ENCODE data around the gene CTIF.

CTIF gene

GRCh38 chr18:48766487-48766886 is 227.7 kb downstream of the CTIF start:
- no peak for DNase-seq

GRCh38 chr18:48767090-48767690 is 228.4 kb downstream of the CTIF start:
- no peak for DNase-seq

GRCh38 chr18:48769006-48769636 is 230.3 kb downstream of the CTIF start:
- no peak for DNase-seq

- DNase-seq: no peak
Measured at GRCh38 chr18:48770243-48770642, 231.4 kb downstream of the CTIF start.

- DNase-seq: no peak
Measured at GRCh38 chr18:48771641-48772375, 233.0 kb downstream of the CTIF start.

- no peak for DNase-seq
Measured at GRCh38 chr18:48772457-48772856, 233.6 kb downstream of the CTIF start.

GRCh38 chr18:48773821-48774220 is 235.0 kb downstream of the CTIF start:
- DNase-seq: no peak

- no peak for DNase-seq
Measured at GRCh38 chr18:48774941-48775340, 236.1 kb downstream of the CTIF start.

- no peak for DNase-seq
Measured at GRCh38 chr18:48775372-48776155, 236.7 kb downstream of the CTIF start.

- DNase-seq: no peak
Measured at GRCh38 chr18:48776156-48776555, 237.3 kb downstream of the CTIF start.

GRCh38 chr18:48776641-48777025 is 237.8 kb downstream of the CTIF start:
- no peak for DNase-seq

GRCh38 chr18:48777026-48777743 is 238.4 kb downstream of the CTIF start:
- peak in 41 of 56 donors; percentile 12 to 74 (median 37) for DNase-seq

- no peak for DNase-seq
Measured at GRCh38 chr18:48777744-48778116, 238.9 kb downstream of the CTIF start.

- DNase-seq: peak in 1 of 56 donors; percentile 16
Measured at GRCh38 chr18:48778344-48779011, 239.6 kb downstream of the CTIF start.

- peak in 1 of 56 donors; percentile 15 for DNase-seq
Measured at GRCh38 chr18:48779462-48779861, 240.6 kb downstream of the CTIF start.

- DNase-seq: no peak
Measured at GRCh38 chr18:48780201-48780912, 241.5 kb downstream of the CTIF start.

- DNase-seq: no peak
Measured at GRCh38 chr18:48780913-48781162, 242.0 kb downstream of the CTIF start.

GRCh38 chr18:48781163-48781987 is 242.5 kb downstream of the CTIF start:
- DNase-seq: peak; percentile 20 to 90 (median 72)

GRCh38 chr18:48781988-48782363 is 243.1 kb downstream of the CTIF start:
- DNase-seq: no peak
